Prostate gland (tissue), 2 donors: ENCODE measurements around the gene AGAP2.

Source experiments
- CTCF ChIP-seq, 4 experiments: fragments of 200-600 bp in 2 of 4; fragments of 450-650 bp in 2 of 4; sonication (generic) in 2 of 4; IDR thresholded peaks; 1 replicate in 3 of 4; 2 replicates in 1 of 4; pipeline ENCODE4 v1.5.1; 2016 to 2019; ENCODE audit warnings: antibody characterized with exemption in 4 of 4, mild to moderate bottlenecking in 2 of 4, moderate library complexity in 2 of 4
- POLR2AphosphoS5 ChIP-seq: sonication (generic); formaldehyde crosslinking; IDR thresholded peaks from one replicate; pipeline ENCODE4 v1.6.1; 2017; ENCODE audit warnings: antibody characterized with exemption

DNA sequence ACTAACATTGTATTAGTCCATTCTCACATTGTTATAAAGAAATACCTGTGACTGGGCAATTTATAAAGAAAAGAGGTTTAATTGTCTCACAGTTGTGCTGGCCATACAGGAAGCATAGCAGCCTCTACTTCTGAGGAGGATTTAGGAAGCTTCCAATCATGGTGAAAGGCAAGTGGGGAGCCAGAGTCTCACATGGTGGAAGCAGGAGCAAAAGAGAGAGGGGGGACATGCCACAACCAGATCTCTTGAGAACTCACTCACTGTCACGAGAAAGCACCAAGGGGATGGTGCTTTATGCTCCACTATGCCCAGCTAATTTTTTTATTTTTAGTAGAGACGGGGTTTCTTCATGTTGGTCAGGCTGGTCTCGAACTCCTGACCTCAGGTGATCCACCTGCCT is 31.3 kb downstream of the AGAP2 start:
- TF ChIP-seq POLR2AphosphoS5 (no peak), CTCF (IDR thresholded peaks at IDR 0.05) (no peak)
